Transverse colon (tissue), 4 donors: ENCODE data around the gene USP50.

Source experiments
- POLR2A ChIP-seq: fragments of 450-650 bp; IDR thresholded peaks from one replicate; pipeline ENCODE4 v1.6.1; 2016; ENCODE audit warnings: antibody characterized with exemption, mild to moderate bottlenecking, moderate library complexity
- POLR2AphosphoS5 ChIP-seq, 3 donors: sonication (generic); formaldehyde crosslinking; IDR thresholded peaks; one replicate each; pipeline ENCODE4 v1.6.1; 2016; ENCODE audit warnings: antibody characterized with exemption in 3 of 3
- TF ChIP-seq, protein P1 (sequence below), 5 experiments: fragments of 200-600 bp in 3 of 5; fragments of 450-650 bp in 2 of 5; sonication (generic) in 3 of 5; IDR thresholded peaks; 1 replicate in 2 of 5; 2 replicates in 3 of 5; pipeline ENCODE4 v1.5.1; 2016 to 2017; ENCODE audit warnings: antibody characterized with exemption in 5 of 5, inconsistent platforms in 3 of 5, mild to moderate bottlenecking in 2 of 5, moderate library complexity in 1 of 5

GRCh38 chr15:50519740-50520425 lies 26.6 kb downstream of the USP50 start:
- TF ChIP-seq, protein P1, sequence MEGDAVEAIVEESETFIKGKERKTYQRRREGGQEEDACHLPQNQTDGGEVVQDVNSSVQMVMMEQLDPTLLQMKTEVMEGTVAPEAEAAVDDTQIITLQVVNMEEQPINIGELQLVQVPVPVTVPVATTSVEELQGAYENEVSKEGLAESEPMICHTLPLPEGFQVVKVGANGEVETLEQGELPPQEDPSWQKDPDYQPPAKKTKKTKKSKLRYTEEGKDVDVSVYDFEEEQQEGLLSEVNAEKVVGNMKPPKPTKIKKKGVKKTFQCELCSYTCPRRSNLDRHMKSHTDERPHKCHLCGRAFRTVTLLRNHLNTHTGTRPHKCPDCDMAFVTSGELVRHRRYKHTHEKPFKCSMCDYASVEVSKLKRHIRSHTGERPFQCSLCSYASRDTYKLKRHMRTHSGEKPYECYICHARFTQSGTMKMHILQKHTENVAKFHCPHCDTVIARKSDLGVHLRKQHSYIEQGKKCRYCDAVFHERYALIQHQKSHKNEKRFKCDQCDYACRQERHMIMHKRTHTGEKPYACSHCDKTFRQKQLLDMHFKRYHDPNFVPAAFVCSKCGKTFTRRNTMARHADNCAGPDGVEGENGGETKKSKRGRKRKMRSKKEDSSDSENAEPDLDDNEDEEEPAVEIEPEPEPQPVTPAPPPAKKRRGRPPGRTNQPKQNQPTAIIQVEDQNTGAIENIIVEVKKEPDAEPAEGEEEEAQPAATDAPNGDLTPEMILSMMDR (IDR thresholded peaks at IDR 0.05): no peak
- no peak for TF ChIP-seq POLR2A
- TF ChIP-seq POLR2AphosphoS5 (IDR thresholded peaks at IDR 0.05): no peak
